ENCODE results near the gene NAA25. TPM values are rescaled to one million over a fixed set of nuclear protein-coding genes. Genes with fewer than 3 reads are reported as not detected.

Gene NAA25
- 7.9 and 29.2 TPM in 2 replicates for total RNA-seq (2014; rRNA removed; shearing (Covaris generic); ENCODE audit: low replicate concordance)

GRCh38 chr12:112108202-112109079 is at the start of gene NAA25:
Gene NAA25, minus strand, starts transcription at chr12:112108783. Its CDS starts 10 bp downstream, at chr12:112108773.
- DNase-seq (ENCODE audit: low read depth), result peak; percentile 76
- in situ Hi-C loops (cut with HindIII; ENCODE audit: low pct_unique_long_range_greater_than_20kb, low sequenced_read_pairs), result no loop called here

- in situ Hi-C loops (cut with HindIII; ENCODE audit: low pct_unique_long_range_greater_than_20kb, low sequenced_read_pairs), result no loop called here
- no peak for DNase-seq (ENCODE audit: low read depth)
These were observed 45.3 kb upstream of the NAA25 start for GRCh38 chr12:112153893-112154219.

- in situ Hi-C loops (cut with HindIII; ENCODE audit: low pct_unique_long_range_greater_than_20kb, low sequenced_read_pairs), result no loop called here
- DNase-seq (ENCODE audit: low read depth), result no peak
These were observed 44.8 kb upstream of the NAA25 start for GRCh38 chr12:112153181-112153892.

- in situ Hi-C loops (cut with HindIII; ENCODE audit: low pct_unique_long_range_greater_than_20kb, low sequenced_read_pairs), result no loop called here
- no peak for DNase-seq (ENCODE audit: low read depth)
These were observed 43.4 kb upstream of the NAA25 start for GRCh38 chr12:112151766-112152541.

GRCh38 chr12:112149596-112149995 is 41.0 kb upstream of the NAA25 start:
- DNase-seq (ENCODE audit: low read depth), result no peak
- in situ Hi-C loops (cut with HindIII; ENCODE audit: low pct_unique_long_range_greater_than_20kb, low sequenced_read_pairs), result no loop called here

GRCh38 chr12:112148031-112148513 is 39.5 kb upstream of the NAA25 start:
- in situ Hi-C loops (cut with HindIII; ENCODE audit: low pct_unique_long_range_greater_than_20kb, low sequenced_read_pairs), result no loop called here

GRCh38 chr12:112146123-112146522 is 37.5 kb upstream of the NAA25 start:
- in situ Hi-C loops (cut with HindIII; ENCODE audit: low pct_unique_long_range_greater_than_20kb, low sequenced_read_pairs), result no loop called here
- no peak for DNase-seq (ENCODE audit: low read depth)

More at GRCh38 chr12:112148031-112148513, 39.5 kb upstream of the NAA25 start:
- DNase-seq (ENCODE audit: low read depth), result peak; percentile 29

- no peak for DNase-seq (ENCODE audit: low read depth)
- in situ Hi-C loops (cut with HindIII; ENCODE audit: low pct_unique_long_range_greater_than_20kb, low sequenced_read_pairs), result no loop called here
These were observed 32.1 kb upstream of the NAA25 start for GRCh38 chr12:112140728-112141127.

- in situ Hi-C loops (cut with HindIII; ENCODE audit: low pct_unique_long_range_greater_than_20kb, low sequenced_read_pairs), result no loop called here
- DNase-seq (ENCODE audit: low read depth), result no peak
These were observed 26.1 kb upstream of the NAA25 start for GRCh38 chr12:112134731-112135130.

- DNase-seq (ENCODE audit: low read depth), result no peak
- in situ Hi-C loops (cut with HindIII; ENCODE audit: low pct_unique_long_range_greater_than_20kb, low sequenced_read_pairs), result no loop called here
These were observed 24.8 kb upstream of the NAA25 start for GRCh38 chr12:112133418-112133817.

GRCh38 chr12:112131686-112132085 is 23.1 kb upstream of the NAA25 start:
- DNase-seq (ENCODE audit: low read depth), result no peak
- in situ Hi-C loops (cut with HindIII; ENCODE audit: low pct_unique_long_range_greater_than_20kb, low sequenced_read_pairs), result no loop called here

GRCh38 chr12:112130441-112130998 is 21.9 kb upstream of the NAA25 start:
- no peak for DNase-seq (ENCODE audit: low read depth)
- in situ Hi-C loops (cut with HindIII; ENCODE audit: low pct_unique_long_range_greater_than_20kb, low sequenced_read_pairs), result no loop called here

GRCh38 chr12:112126911-112127310 is 18.3 kb upstream of the NAA25 start:
- in situ Hi-C loops (cut with HindIII; ENCODE audit: low pct_unique_long_range_greater_than_20kb, low sequenced_read_pairs), result no loop called here
- no peak for DNase-seq (ENCODE audit: low read depth)

- DNase-seq (ENCODE audit: low read depth), result no peak
- in situ Hi-C loops (cut with HindIII; ENCODE audit: low pct_unique_long_range_greater_than_20kb, low sequenced_read_pairs), result no loop called here
These were observed 17.4 kb upstream of the NAA25 start for GRCh38 chr12:112126000-112126438.

GRCh38 chr12:112125250-112125999 is 16.8 kb upstream of the NAA25 start, which contains the start of gene TRAFD1:
Gene TRAFD1, plus strand, starts transcription at chr12:112125560. Its CDS starts 4,963 bp downstream, at chr12:112130523.
- in situ Hi-C loops (cut with HindIII; ENCODE audit: low pct_unique_long_range_greater_than_20kb, low sequenced_read_pairs), result no loop called here

GRCh38 chr12:112124918-112125249 is 16.3 kb upstream of the NAA25 start:
- no peak for DNase-seq (ENCODE audit: low read depth)
- in situ Hi-C loops (cut with HindIII; ENCODE audit: low pct_unique_long_range_greater_than_20kb, low sequenced_read_pairs), result no loop called here

More at GRCh38 chr12:112125250-112125999, 16.8 kb upstream of the NAA25 start, which contains the start of gene TRAFD1:
- DNase-seq (ENCODE audit: low read depth), result peak; percentile 92

- DNase-seq (ENCODE audit: low read depth), result peak; percentile 64
- in situ Hi-C loops (cut with HindIII; ENCODE audit: low pct_unique_long_range_greater_than_20kb, low sequenced_read_pairs), result no loop called here
These were observed 14.5 kb upstream of the NAA25 start for GRCh38 chr12:112122823-112123690.

Data from Caki2 (cell line).